H9 (cell line): ENCODE data around the gene ANO10. TPM values are rescaled to one million over a fixed set of nuclear protein-coding genes. Genes with fewer than 3 reads are reported as not detected.

Experiments used
- DNase-seq: peaks from one replicate; pipeline ENCODE4 v3.0.0-alpha.2; 2017
- H2AFZ ChIP-seq: one replicate; pipeline ENCODE4 v1.6.1; 2013; ENCODE audit warnings: mild to moderate bottlenecking, low read length, control low read depth, moderate library complexity
- H2AK5ac ChIP-seq: 2 replicates; pipeline ENCODE4 v1.6.1; 2013; ENCODE audit warnings: low read length, control low read depth, mixed read lengths; ENCODE audit not compliant: insufficient read length
- H2BK120ac ChIP-seq: one replicate; pipeline ENCODE4 v1.6.1; 2013; ENCODE audit warnings: low read depth, mild to moderate bottlenecking, low read length, control low read depth, inconsistent platforms; ENCODE audit not compliant: poor library complexity, severe bottlenecking
- H2BK12ac ChIP-seq: 2 replicates; pipeline ENCODE4 v1.6.1; 2013; ENCODE audit warnings: low read length, control low read depth, mixed read lengths, low read depth; ENCODE audit not compliant: insufficient read length
- H2BK15ac ChIP-seq: 2 replicates; pipeline ENCODE4 v1.6.1; 2013; ENCODE audit warnings: low read depth, low read length, control low read depth
- H2BK20ac ChIP-seq: one replicate; pipeline ENCODE4 v1.6.1; 2013; ENCODE audit warnings: low read depth, mild to moderate bottlenecking, low read length, control low read depth, inconsistent platforms; ENCODE audit not compliant: poor library complexity, severe bottlenecking
- H2BK5ac ChIP-seq: 2 replicates; pipeline ENCODE4 v1.6.1; 2013; ENCODE audit warnings: low read length, control low read depth, mixed read lengths; ENCODE audit not compliant: insufficient read length
- H3K14ac ChIP-seq: 2 replicates; pipeline ENCODE4 v1.6.1; 2013; ENCODE audit warnings: low read length, control low read depth; ENCODE audit not compliant: insufficient read depth
- H3K18ac ChIP-seq: 2 replicates; pipeline ENCODE4 v1.6.1; 2013; ENCODE audit warnings: low read depth, mild to moderate bottlenecking, mixed read lengths, low read length, control low read depth; ENCODE audit not compliant: insufficient read length
- H3K23ac ChIP-seq: 2 replicates; pipeline ENCODE4 v1.6.1; 2013; ENCODE audit warnings: low read length, control low read depth, mixed read lengths, low read depth; ENCODE audit not compliant: insufficient read length
- H3K23me2 ChIP-seq: 2 replicates; pipeline ENCODE4 v1.6.1; 2013; ENCODE audit warnings: low read depth, mild to moderate bottlenecking, mixed read lengths, low read length, control low read depth; ENCODE audit not compliant: insufficient read length, poor library complexity, severe bottlenecking
- H3K27ac ChIP-seq: 2 replicates; pipeline ENCODE4 v1.5.1; 2013; ENCODE audit warnings: low read length, control low read depth, mixed read lengths, low read depth; ENCODE audit not compliant: insufficient read length
- H3K27me3 ChIP-seq: 2 replicates; pipeline ENCODE4 v1.6.1; 2013; ENCODE audit warnings: low read length, control low read depth, inconsistent platforms; ENCODE audit not compliant: insufficient read depth
- H3K4ac ChIP-seq: 2 replicates; pipeline ENCODE4 v1.6.1; 2013; ENCODE audit warnings: low read depth, mild to moderate bottlenecking, control low read depth, inconsistent platforms, low read length, moderate library complexity
- H3K4me1 ChIP-seq: 2 replicates; pipeline ENCODE4 v1.6.1; 2013; ENCODE audit warnings: low read length, control low read depth, inconsistent platforms; ENCODE audit not compliant: insufficient read depth
- H3K4me2 ChIP-seq: 2 replicates; pipeline ENCODE4 v1.6.1; 2013; ENCODE audit warnings: low read length, control low read depth, mixed read lengths; ENCODE audit not compliant: insufficient read length, insufficient read depth
- H3K56ac ChIP-seq: 2 replicates; pipeline ENCODE4 v1.6.1; 2013; ENCODE audit warnings: low read depth, mild to moderate bottlenecking, mixed read lengths, low read length, control low read depth; ENCODE audit not compliant: insufficient read length
- H3K79me1 ChIP-seq: 2 replicates; pipeline ENCODE4 v1.6.1; 2013; ENCODE audit warnings: low read depth, mild to moderate bottlenecking, moderate library complexity, low read length, control low read depth, inconsistent platforms; ENCODE audit not compliant: insufficient read depth, poor library complexity, severe bottlenecking
- H3K79me2 ChIP-seq: 2 replicates; pipeline ENCODE4 v1.6.1; 2013; ENCODE audit warnings: low read length, control low read depth, inconsistent platforms; ENCODE audit not compliant: insufficient read depth
- H3K9ac ChIP-seq: 2 replicates; pipeline ENCODE4 v1.6.1; 2013; ENCODE audit warnings: low read length, control low read depth, mixed read lengths; ENCODE audit not compliant: insufficient read length; ENCODE audit errors: extremely low read depth
- H3K9me3 ChIP-seq: one replicate; pipeline ENCODE4 v1.6.1; 2013; ENCODE audit warnings: low read depth, low read length, inconsistent platforms; ENCODE audit not compliant: control insufficient read depth
- H3T11ph ChIP-seq: one replicate; pipeline ENCODE4 v1.6.1; 2013; ENCODE audit warnings: mild to moderate bottlenecking, low read length, control low read depth, inconsistent platforms
- H4K20me1 ChIP-seq: one replicate; pipeline ENCODE4 v1.6.1; 2013; ENCODE audit not compliant: control insufficient read depth, insufficient read length, insufficient read depth
- H4K5ac ChIP-seq: 2 replicates; pipeline ENCODE4 v1.6.1; 2013; ENCODE audit warnings: low read depth, mild to moderate bottlenecking, mixed read lengths, low read length, control low read depth; ENCODE audit not compliant: insufficient read length
- H4K8ac ChIP-seq: replicated peaks from 2 replicates; pipeline ENCODE4 v1.6.1; 2013; ENCODE audit warnings: low read length, control low read depth, mixed read lengths, low read depth; ENCODE audit not compliant: insufficient read length
- H4K91ac ChIP-seq: 2 replicates; pipeline ENCODE4 v1.6.1; 2013; ENCODE audit warnings: low read depth, mild to moderate bottlenecking, moderate library complexity, mixed read lengths, low read length, control low read depth; ENCODE audit not compliant: insufficient read length
- H3K27ac Mint-ChIP-seq, 3 experiments: 2 replicates in 2 of 3; 3 replicates in 1 of 3; pipeline ENCODE4 v1.8.0; 2020 to 2021; ENCODE audit warnings: mixed read lengths in 3 of 3, mild to moderate bottlenecking in 1 of 3, moderate library complexity in 1 of 3
- H3K27me3 Mint-ChIP-seq: 2 replicates; pipeline ENCODE4 v1.8.0; 2021; ENCODE audit warnings: low read depth, mild to moderate bottlenecking, moderate library complexity, mixed read lengths
- H3K36me3 Mint-ChIP-seq, 3 experiments: 2 replicates in 2 of 3; 3 replicates in 1 of 3; pipeline ENCODE4 v1.8.0; 2020 to 2021; ENCODE audit warnings: low read depth in 3 of 3, mixed read lengths in 3 of 3; ENCODE audit not compliant: insufficient read depth in 1 of 3
- H3K4me1 Mint-ChIP-seq, 2 experiments: 2 replicates each; pipeline ENCODE4 v1.8.0; 2020; ENCODE audit warnings: mixed read lengths in 2 of 2
- H3K4me3 Mint-ChIP-seq, 2 experiments: 2 replicates in 1 of 2; 3 replicates in 1 of 2; pipeline ENCODE4 v1.8.0; 2020 to 2021; ENCODE audit warnings: mild to moderate bottlenecking in 2 of 2, mixed read lengths in 2 of 2, moderate library complexity in 1 of 2
- H3K9me3 Mint-ChIP-seq, 2 experiments: 2 replicates in 1 of 2; 3 replicates in 1 of 2; pipeline ENCODE4 v1.8.0; 2020; ENCODE audit warnings: mild to moderate bottlenecking in 2 of 2, mixed read lengths in 2 of 2, moderate library complexity in 1 of 2
- CTCF ChIP-seq: fragments of 200-600 bp; sonication (generic); conservative IDR thresholded peaks from 3 replicates; pipeline ENCODE4 v1.8.0; 2021; ENCODE audit warnings: antibody characterized with exemption, mild to moderate bottlenecking
- WGBS: extraction: QIAGEN DNeasy Blood & Tissue Kit; methylation state at CpG from one replicate; pipeline ENCODE4 v1.1.7; 2013; ENCODE audit warnings: missing lambda C conversion rate, low lambda C conversion rate, mixed read lengths; ENCODE audit not compliant: insufficient read length; ENCODE audit errors: extremely low coverage; 5-methylcytosine and 5-hydroxymethylcytosine counted together
- total RNA-seq: library from RNA; stranded (reverse); gene quantifications from 2 replicates; pipeline ENCODE4 v1.2.1, GENCODE V29; 2021

Gene ANO10
- total RNA-seq, 1 experiment from 2014 or later: 38.7 TPM

GRCh38 chr3:43331381-43331780 lies 290.4 kb downstream of the ANO10 start:
- WGBS: no CpG with 5 or more reads among the region's 4 CpGs

More at GRCh38 chr3:43331381-43331780, 290.4 kb downstream of the ANO10 start:
- Histone ChIP-seq H4K5ac (no peak overlapping the region), H3K4me2 (no peak overlapping the region), H2BK20ac (no peak overlapping the region), H3K23me2 (no peaks in the 10 kb centered on the region), H3K27ac (no peak overlapping the region), H3K14ac (no peak overlapping the region), H3K56ac (no peak overlapping the region), H2BK15ac (no peak overlapping the region), H3K4me1 (no peaks in the 10 kb centered on the region), H2BK120ac (no peak overlapping the region), H3K79me2 (no peaks in the 10 kb centered on the region; the same call in 1 of the 2 replicates), H3T11ph (no peak overlapping the region), H3K27me3 (no peaks in the 10 kb centered on the region), H4K20me1 (no peaks in the 10 kb centered on the region), H3K9ac (no peak overlapping the region), H2AK5ac (no peak overlapping the region), H2BK5ac (no peak overlapping the region), H4K91ac (no peak overlapping the region), H3K4ac (no peak overlapping the region), H3K9me3 (no peaks in the 10 kb centered on the region), H3K79me1 (no peaks in the 10 kb centered on the region), H3K23ac (no peak overlapping the region), H2AFZ (no peak overlapping the region), H4K8ac (no peak overlapping the region), H2BK12ac (no peak overlapping the region), H3K18ac (no peak overlapping the region)
- H3K4me3 Mint-ChIP-seq: no peak overlapping the region
- peaks cover 11 to 12% of the 10 kb centered on the region in 2 experiments for H3K4me1 Mint-ChIP-seq
- no peaks in the 10 kb centered on the region for H3K27me3 Mint-ChIP-seq
- peaks cover 23 to 32% (median 29%) of the 10 kb centered on the region in 3 experiments for H3K36me3 Mint-ChIP-seq
- no peak for TF ChIP-seq CTCF
- no peak overlapping the region for H3K27ac Mint-ChIP-seq
- H3K9me3 Mint-ChIP-seq: peaks cover 15 to 16% of the 10 kb centered on the region in 2 experiments
- no peak for DNase-seq
